Activated naive CD4-positive, alpha-beta T cell treated with anti-CD3 and anti-CD28 coated beads for 36 hours (primary cell): ENCODE measurements around the gene EMX1. TPM values are rescaled to one million over a fixed set of nuclear protein-coding genes. Genes with fewer than 3 reads are reported as not detected.

Experiments
- CTCF ChIA-PET: fragments of 350-600 bp; sonication (Branson Sonifier 250); formaldehyde crosslinking; loops from one replicate; lab custom pipeline; 2021; ENCODE audit warnings: antibody characterized with exemption; lab: Charles Lee
- DNase-seq: peaks from one replicate; pipeline ENCODE4 v3.0.0-alpha.2; 2020
- H3K27ac Mint-ChIP-seq: one replicate; pipeline ENCODE4 v1.8.0; 2021; ENCODE audit warnings: mild to moderate bottlenecking, mixed read lengths
- H3K27me3 Mint-ChIP-seq: one replicate; pipeline ENCODE4 v1.8.0; 2021; ENCODE audit warnings: low read depth, mixed read lengths
- H3K36me3 Mint-ChIP-seq: one replicate; pipeline ENCODE4 v1.8.0; 2021; ENCODE audit warnings: low read depth, mixed read lengths
- H3K4me1 Mint-ChIP-seq: one replicate; pipeline ENCODE4 v1.8.0; 2021; ENCODE audit warnings: low read depth, mixed read lengths
- H3K4me3 Mint-ChIP-seq: one replicate; pipeline ENCODE4 v1.8.0; 2021; ENCODE audit warnings: mild to moderate bottlenecking, moderate library complexity, mixed read lengths
- H3K9me3 Mint-ChIP-seq: one replicate; pipeline ENCODE4 v1.8.0; 2021; ENCODE audit warnings: mixed read lengths
- intact Hi-C: fragments of 100-400 bp; cut with micrococcal nuclease; formaldehyde crosslinking; loops from one replicate; pipeline ENCODE4 v1.15.1; 2023
- total RNA-seq, 2 experiments: library from RNA; stranded (reverse); gene quantifications; one replicate each; pipeline ENCODE4 v1.2.3, GENCODE V29; 2021

The EMX1 gene
- total RNA-seq, 2 experiments from 2014 or later, result not detected

- Mint-ChIP-seq H3K4me3 (no peak overlapping the region), H3K27ac (no peak overlapping the region), H3K36me3 (no peaks in the 10 kb centered on the region), H3K4me1 (no peaks in the 10 kb centered on the region), H3K9me3 (no peaks in the 10 kb centered on the region), H3K27me3 (peaks cover 6% of the 10 kb centered on the region)
- DNase-seq, result no peak
- CTCF ChIA-PET, result no interaction called here
- intact Hi-C loops, result no loop called here
These were observed 14.1 kb downstream of the EMX1 start for GRCh38 chr2:72931280-72931910.

DNA sequence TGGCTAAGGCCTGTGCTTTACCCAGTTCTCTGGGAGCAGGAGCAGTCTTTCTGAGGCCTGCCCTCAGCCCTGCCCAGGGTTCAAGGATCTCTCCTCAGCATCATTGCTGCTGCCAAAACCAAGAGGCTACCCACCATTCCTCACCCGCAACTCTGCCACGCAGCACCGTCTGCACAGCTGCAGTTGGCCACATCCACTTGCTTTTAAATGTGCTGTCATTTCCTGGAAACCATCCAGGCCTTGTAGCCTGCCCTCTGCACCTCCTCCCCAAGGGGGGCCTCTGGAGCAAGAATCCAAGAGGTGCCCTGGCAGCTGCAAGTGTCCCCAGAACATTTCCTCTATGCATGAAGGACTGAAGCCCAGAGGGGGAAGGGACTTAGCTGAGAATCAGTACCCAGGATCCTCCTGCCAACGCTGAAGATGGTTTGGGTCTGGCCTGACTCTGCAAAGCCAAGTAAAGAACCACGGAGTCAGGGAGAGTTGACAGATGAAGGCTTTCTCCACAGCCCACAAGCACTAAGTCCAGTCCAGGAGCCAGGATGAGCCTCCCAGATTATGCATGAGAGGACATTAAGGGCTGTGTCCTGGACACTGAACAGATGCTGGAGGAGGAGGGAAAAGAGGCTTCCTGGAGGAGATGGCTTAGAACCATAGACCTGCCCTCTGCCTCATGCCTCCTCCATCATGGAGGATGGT is 14.9 kb downstream of the EMX1 start:
- no peaks in the 10 kb centered on the region for H3K36me3 Mint-ChIP-seq
- CTCF ChIA-PET, result interaction anchor here (1.2 kb wide), 1 partner anchor 45 kb away, joined by 3 read pairs; the partner anchor contains the start of gene SPR
- H3K27me3 Mint-ChIP-seq, result peaks cover 6% of the 10 kb centered on the region
- no peaks in the 10 kb centered on the region for H3K4me1 Mint-ChIP-seq
- intact Hi-C loops, result no loop called here
- DNase-seq, result no peak
- H3K9me3 Mint-ChIP-seq, result no peaks in the 10 kb centered on the region
- H3K4me3 Mint-ChIP-seq, result no peak overlapping the region
- no peak overlapping the region for H3K27ac Mint-ChIP-seq

DNA sequence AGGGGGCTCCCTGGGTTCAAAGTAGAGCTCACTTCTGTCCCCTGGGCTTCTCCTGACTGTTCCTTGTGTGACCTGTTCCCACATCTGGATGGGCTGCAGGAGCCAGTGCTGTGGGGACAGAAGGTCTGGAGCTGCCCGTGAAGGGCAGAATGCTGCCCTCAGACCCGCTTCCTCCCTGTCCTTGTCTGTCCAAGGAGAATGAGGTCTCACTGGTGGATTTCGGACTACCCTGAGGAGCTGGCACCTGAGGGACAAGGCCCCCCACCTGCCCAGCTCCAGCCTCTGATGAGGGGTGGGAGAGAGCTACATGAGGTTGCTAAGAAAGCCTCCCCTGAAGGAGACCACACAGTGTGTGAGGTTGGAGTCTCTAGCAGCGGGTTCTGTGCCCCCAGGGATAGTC is 15.5 kb downstream of the EMX1 start:
- no peaks in the 10 kb centered on the region for H3K4me1 Mint-ChIP-seq
- CTCF ChIA-PET, result interaction anchor here (1.2 kb wide), 1 partner anchor 45 kb away, joined by 3 read pairs; the partner anchor contains the start of gene SPR
- intact Hi-C loops, result no loop called here
- H3K27me3 Mint-ChIP-seq, result peaks cover 6% of the 10 kb centered on the region
- no peaks in the 10 kb centered on the region for H3K9me3 Mint-ChIP-seq
- DNase-seq, result no peak
- no peak overlapping the region for H3K4me3 Mint-ChIP-seq
- no peak overlapping the region for H3K27ac Mint-ChIP-seq
- no peaks in the 10 kb centered on the region for H3K36me3 Mint-ChIP-seq

DNA sequence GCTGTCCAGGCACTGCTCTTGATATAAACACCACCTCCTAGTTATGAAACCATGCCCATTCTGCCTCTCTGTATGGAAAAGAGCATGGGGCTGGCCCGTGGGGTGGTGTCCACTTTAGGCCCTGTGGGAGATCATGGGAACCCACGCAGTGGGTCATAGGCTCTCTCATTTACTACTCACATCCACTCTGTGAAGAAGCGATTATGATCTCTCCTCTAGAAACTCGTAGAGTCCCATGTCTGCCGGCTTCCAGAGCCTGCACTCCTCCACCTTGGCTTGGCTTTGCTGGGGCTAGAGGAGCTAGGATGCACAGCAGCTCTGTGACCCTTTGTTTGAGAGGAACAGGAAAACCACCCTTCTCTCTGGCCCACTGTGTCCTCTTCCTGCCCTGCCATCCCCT is 15.9 kb downstream of the EMX1 start:
- H3K4me3 Mint-ChIP-seq, result no peak overlapping the region
- H3K27ac Mint-ChIP-seq, result no peak overlapping the region
- no peaks in the 10 kb centered on the region for H3K9me3 Mint-ChIP-seq
- DNase-seq, result no peak
- no peaks in the 10 kb centered on the region for H3K36me3 Mint-ChIP-seq
- intact Hi-C loops, result no loop called here
- H3K27me3 Mint-ChIP-seq, result peaks cover 6% of the 10 kb centered on the region
- CTCF ChIA-PET, result interaction anchor here (1.2 kb wide), 1 partner anchor 46 kb away, joined by 3 read pairs; the partner anchor contains the start of gene SPR
- H3K4me1 Mint-ChIP-seq, result no peaks in the 10 kb centered on the region

- Mint-ChIP-seq H3K4me3 (no peak overlapping the region), H3K9me3 (no peaks in the 10 kb centered on the region), H3K27me3 (peaks cover 6% of the 10 kb centered on the region), H3K4me1 (no peaks in the 10 kb centered on the region), H3K36me3 (no peaks in the 10 kb centered on the region), H3K27ac (no peak overlapping the region)
- CTCF ChIA-PET, result interaction anchor here (1.2 kb wide), 1 partner anchor 46 kb away, joined by 3 read pairs; the partner anchor contains the start of gene SPR
- intact Hi-C loops, result no loop called here
- no peak for DNase-seq
These were observed 16.4 kb downstream of the EMX1 start for GRCh38 chr2:72933646-72934151.

DNA sequence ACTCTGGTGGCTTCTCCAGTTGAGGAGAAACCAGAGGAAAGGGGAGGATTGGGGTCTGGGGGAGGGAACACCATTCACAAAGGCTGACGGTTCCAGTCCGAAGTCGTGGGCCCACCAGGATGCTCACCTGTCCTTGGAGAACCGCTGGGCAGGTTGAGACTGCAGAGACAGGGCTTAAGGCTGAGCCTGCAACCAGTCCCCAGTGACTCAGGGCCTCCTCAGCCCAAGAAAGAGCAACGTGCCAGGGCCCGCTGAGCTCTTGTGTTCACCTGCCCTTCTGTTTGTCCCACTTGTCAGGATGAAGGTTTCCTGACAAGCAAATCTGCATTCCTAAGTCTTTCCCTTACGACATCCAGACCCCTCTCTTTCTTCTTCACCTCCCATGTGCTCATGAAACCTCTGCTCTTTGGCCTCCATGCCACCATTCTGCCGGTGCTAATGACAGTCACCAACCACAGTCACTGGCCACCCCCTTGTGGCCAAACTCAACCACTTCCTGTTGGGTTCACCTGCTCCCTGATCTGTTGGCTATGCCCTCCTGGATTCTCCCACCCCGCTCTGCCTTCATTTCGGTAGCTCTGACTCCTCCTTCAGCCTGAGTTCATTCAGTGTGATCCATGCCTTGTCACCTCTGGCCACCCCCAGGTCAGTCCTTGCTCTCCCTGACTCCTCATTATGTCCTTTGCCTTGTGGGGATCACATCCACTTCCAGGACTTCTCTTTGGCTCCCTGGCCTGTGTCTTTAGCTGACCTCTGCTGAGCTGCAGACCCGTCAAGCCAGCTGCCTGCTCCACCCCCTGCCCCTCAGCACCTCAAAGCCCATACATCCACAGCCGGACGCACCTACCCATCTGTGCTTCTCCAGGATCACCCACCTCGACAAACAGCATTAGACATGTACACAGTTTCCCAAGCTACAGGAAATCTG is 17.6 kb downstream of the EMX1 start:
- H3K4me3 Mint-ChIP-seq, result no peak overlapping the region
- intact Hi-C loops, result loop anchor here (1.0 kb wide), 1 partner anchor 42 kb away; no protein-coding TSS in a partner anchor
- no peaks in the 10 kb centered on the region for H3K36me3 Mint-ChIP-seq
- peaks cover 6% of the 10 kb centered on the region for H3K27me3 Mint-ChIP-seq
- H3K27ac Mint-ChIP-seq, result no peak overlapping the region
- DNase-seq, result no peak
- no peaks in the 10 kb centered on the region for H3K9me3 Mint-ChIP-seq
- CTCF ChIA-PET, result interaction anchor here (0.7 to 1.3 kb wide), 3 partner anchors 18 to 42 kb away, joined by 3 to 5 read pairs (median 4); no protein-coding TSS in a partner anchor
- H3K4me1 Mint-ChIP-seq, result no peaks in the 10 kb centered on the region

DNA sequence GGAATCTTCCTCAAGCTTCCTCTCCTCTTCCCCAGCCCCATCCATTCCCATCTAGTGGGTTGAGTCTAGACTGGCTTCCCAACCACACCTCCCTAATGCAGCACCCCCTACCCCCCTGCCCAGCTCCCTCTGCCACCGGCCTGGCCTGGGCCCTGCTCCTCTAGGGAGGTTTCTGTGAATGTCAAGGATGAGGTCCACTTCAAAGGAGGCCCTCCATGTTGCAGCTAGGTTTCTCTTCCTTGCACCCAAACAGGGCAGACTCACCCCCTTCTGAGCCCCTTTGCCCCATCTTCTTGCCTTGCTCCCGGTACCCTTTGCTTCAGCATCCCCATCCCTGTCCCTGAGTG is 18.3 kb downstream of the EMX1 start:
- Mint-ChIP-seq H3K36me3 (no peaks in the 10 kb centered on the region), H3K4me1 (no peaks in the 10 kb centered on the region), H3K27me3 (peaks cover 6% of the 10 kb centered on the region), H3K4me3 (no peak overlapping the region), H3K9me3 (no peaks in the 10 kb centered on the region), H3K27ac (no peak overlapping the region)
- DNase-seq, result no peak
- intact Hi-C loops, result loop anchor here (1.0 kb wide), 1 partner anchor 42 kb away; no protein-coding TSS in a partner anchor
- CTCF ChIA-PET, result interaction anchor here (0.7 to 1.3 kb wide), 3 partner anchors 17 to 43 kb away, joined by 3 to 5 read pairs (median 4); no protein-coding TSS in a partner anchor

GRCh38 chr2:72936660-72937355 is 19.5 kb downstream of the EMX1 start:
- Mint-ChIP-seq H3K9me3 (no peaks in the 10 kb centered on the region), H3K27ac (no peak overlapping the region), H3K4me1 (no peaks in the 10 kb centered on the region), H3K4me3 (no peak overlapping the region), H3K36me3 (no peaks in the 10 kb centered on the region), H3K27me3 (peaks cover 4% of the 10 kb centered on the region)
- CTCF ChIA-PET, result no interaction called here
- DNase-seq, result no peak
- intact Hi-C loops, result no loop called here

- Mint-ChIP-seq H3K27me3 (peaks cover 4% of the 10 kb centered on the region), H3K9me3 (no peaks in the 10 kb centered on the region), H3K27ac (no peak overlapping the region), H3K4me3 (no peak overlapping the region), H3K36me3 (no peaks in the 10 kb centered on the region), H3K4me1 (no peaks in the 10 kb centered on the region)
- CTCF ChIA-PET, result no interaction called here
- intact Hi-C loops, result no loop called here
- no peak for DNase-seq
These were observed 20.0 kb downstream of the EMX1 start for GRCh38 chr2:72937356-72937669.

GRCh38 chr2:72938455-72938854 is 21.1 kb downstream of the EMX1 start:
- H3K4me1 Mint-ChIP-seq, result no peaks in the 10 kb centered on the region
- H3K4me3 Mint-ChIP-seq, result no peak overlapping the region
- H3K9me3 Mint-ChIP-seq, result no peaks in the 10 kb centered on the region
- intact Hi-C loops, result no loop called here
- no peak overlapping the region for H3K27ac Mint-ChIP-seq
- peaks cover 4% of the 10 kb centered on the region for H3K27me3 Mint-ChIP-seq
- no peak for DNase-seq
- CTCF ChIA-PET, result no interaction called here
- H3K36me3 Mint-ChIP-seq, result no peaks in the 10 kb centered on the region

DNA sequence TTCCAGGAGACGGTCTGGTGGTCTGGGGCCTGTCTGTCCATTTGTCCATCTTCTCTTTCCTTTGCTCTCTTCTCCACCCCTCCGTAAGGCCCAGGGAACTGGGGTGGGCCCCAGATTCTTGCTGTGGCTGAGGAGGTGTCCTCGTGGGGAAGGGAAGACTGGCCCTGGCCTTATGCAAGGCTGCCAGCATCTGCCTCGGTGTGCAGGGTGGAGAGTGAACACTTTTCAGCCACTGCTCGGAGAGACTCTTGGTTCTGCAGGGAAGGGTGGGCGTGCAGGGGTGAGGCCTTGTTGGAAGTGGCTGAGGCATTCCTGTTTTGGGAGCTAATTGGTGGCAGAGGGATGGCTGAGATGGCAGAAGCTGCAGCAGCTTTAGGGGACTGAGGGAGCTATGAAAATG is 23.0 kb downstream of the EMX1 start:
- no peak overlapping the region for H3K4me3 Mint-ChIP-seq
- CTCF ChIA-PET, result interaction anchor here (2.1 kb wide), 1 partner anchor 47 kb away, joined by 6 read pairs; no protein-coding TSS in a partner anchor
- intact Hi-C loops, result no loop called here

More for the DNA sequence above, 23.0 kb downstream of the EMX1 start:
- Mint-ChIP-seq H3K9me3 (no peaks in the 10 kb centered on the region), H3K27me3 (peaks cover 4% of the 10 kb centered on the region), H3K4me1 (no peaks in the 10 kb centered on the region), H3K36me3 (no peaks in the 10 kb centered on the region), H3K27ac (no peak overlapping the region)
- DNase-seq, result no peak
